A673 (cell line): ENCODE measurements around the gene USE1. TPM values are rescaled to one million over a fixed set of nuclear protein-coding genes. Genes with fewer than 3 reads are reported as not detected.

Experiments
- BruUV-seq: library from RNA; stranded (reverse); fragments of 400-500 nt; replicated peaks from 2 replicates; lab custom pipeline; 2021; lab: Mats Ljungman, UMichigan
- CTCF ChIA-PET: fragments of 300-600 bp; sonication (Branson Sonifier 250); formaldehyde crosslinking; loops from one replicate; lab custom pipeline; 2022; ENCODE audit warnings: antibody characterized with exemption; lab: Charles Lee
- POLR2A ChIA-PET: fragments of 300-600 bp; sonication (Branson Sonifier 250); formaldehyde crosslinking; loops from one replicate; lab custom pipeline; 2022; ENCODE audit warnings: antibody characterized with exemption; ENCODE audit not compliant: low non-redundant PET; lab: Charles Lee
- DNase-seq: peaks from one replicate; pipeline ENCODE4 v3.0.0-alpha.2; 2015; ENCODE audit warnings: low spot score
- H3K27ac ChIP-seq: fragments of 200-600 bp; sonication (generic); 2 replicates; pipeline ENCODE4 v1.5.1; 2016; ENCODE audit warnings: mixed run types, low read depth, mild to moderate bottlenecking, mixed read lengths, antibody characterized with exemption, low read length; ENCODE audit not compliant: poor library complexity, severe bottlenecking
- H3K27me3 ChIP-seq: fragments of 200-600 bp; sonication (generic); replicated peaks from 2 replicates; pipeline ENCODE4 v1.6.1; 2017; ENCODE audit warnings: mixed run types, low read depth, mild to moderate bottlenecking, mixed read lengths, antibody characterized with exemption, low read length; ENCODE audit not compliant: insufficient read depth, poor library complexity
- H3K36me3 ChIP-seq: fragments of 200-600 bp; sonication (generic); 2 replicates; pipeline ENCODE4 v1.6.1; 2016; ENCODE audit warnings: mixed run types, mild to moderate bottlenecking, mixed read lengths, antibody characterized with exemption, low read length; ENCODE audit not compliant: insufficient read depth, poor library complexity, severe bottlenecking
- H3K4me1 ChIP-seq: fragments of 200-600 bp; sonication (generic); 2 replicates; pipeline ENCODE4 v1.6.1; 2017; ENCODE audit warnings: mixed run types, mild to moderate bottlenecking, mixed read lengths, antibody characterized with exemption, low read length; ENCODE audit not compliant: insufficient read depth, poor library complexity, severe bottlenecking
- H3K4me3 ChIP-seq: fragments of 200-600 bp; sonication (generic); 2 replicates; pipeline ENCODE4 v1.5.1; 2016; ENCODE audit warnings: low read depth, mixed run types, mild to moderate bottlenecking, mixed read lengths, low read length; ENCODE audit not compliant: poor library complexity, severe bottlenecking
- H3K9me3 ChIP-seq: fragments of 200-600 bp; sonication (generic); 2 replicates; pipeline ENCODE4 v1.6.1; 2016; ENCODE audit warnings: mixed run types, low read depth, mild to moderate bottlenecking, mixed read lengths, antibody characterized with exemption, low read length; ENCODE audit not compliant: poor library complexity, severe bottlenecking
- CTCF ChIP-seq: fragments of 300-800, 200-600 bp; sonication (generic); conservative IDR thresholded peaks from 2 replicates; pipeline ENCODE4 v1.5.1; 2017; ENCODE audit warnings: low read depth, mild to moderate bottlenecking, antibody characterized with exemption, low read length, moderate library complexity, mixed read lengths
- EZH2 ChIP-seq: fragments of 200-600 bp; sonication (generic); IDR thresholded peaks from 2 replicates; pipeline ENCODE4 v1.6.1; 2017; ENCODE audit warnings: borderline replicate concordance, low read depth, mild to moderate bottlenecking, mixed read lengths, antibody characterized with exemption, low read length; ENCODE audit not compliant: poor library complexity, severe bottlenecking
- intact Hi-C: fragments of 100-400 bp; cut with micrococcal nuclease; formaldehyde crosslinking; loops from one replicate; pipeline ENCODE4 v1.10.0; 2022; ENCODE audit not compliant: unreplicated experiment
- total RNA-seq: library from RNA; stranded (reverse); gene quantifications from 2 replicates; pipeline ENCODE4 v1.2.3, GENCODE V29; 2021

The USE1 gene
- total RNA-seq, 1 experiment from 2014 or later: 32.1 TPM

GRCh38 chr19:17237747-17238706, 22.9 kb downstream of the USE1 start:
- TF ChIP-seq EZH2: no peak
- TF ChIP-seq CTCF: no peak
- no peaks in the 10 kb centered on the region for H3K36me3 ChIP-seq
- intact Hi-C loops: no loop called here
- DNase-seq: no peak
- no peak overlapping the region for H3K27ac ChIP-seq
- BruUV-seq: no TSS peak
- no peak overlapping the region for H3K4me3 ChIP-seq
- H3K4me1 ChIP-seq: peaks cover 19% of the 10 kb centered on the region
- POLR2A ChIA-PET: interaction anchor here (0.6 kb wide), 1 partner anchor 39 kb away, joined by 3 read pairs; no protein-coding TSS in a partner anchor
- H3K27me3 ChIP-seq: no peaks in the 10 kb centered on the region
- no peaks in the 10 kb centered on the region for H3K9me3 ChIP-seq
- CTCF ChIA-PET: no interaction called here

GRCh38 chr19:17240062-17240752, 25.1 kb downstream of the USE1 start:
- Histone ChIP-seq H3K9me3 (no peaks in the 10 kb centered on the region), H3K36me3 (no peaks in the 10 kb centered on the region), H3K27ac (no peak overlapping the region), H3K27me3 (no peaks in the 10 kb centered on the region), H3K4me3 (no peak overlapping the region), H3K4me1 (peaks cover 8% of the 10 kb centered on the region)
- CTCF ChIA-PET: no interaction called here
- intact Hi-C loops: no loop called here
- POLR2A ChIA-PET: no interaction called here
- DNase-seq: no peak
- TF ChIP-seq EZH2 (no peak), CTCF (no peak)
- BruUV-seq: no TSS peak

- DNase-seq: no peak
- Histone ChIP-seq H3K9me3 (no peaks in the 10 kb centered on the region), H3K27me3 (no peaks in the 10 kb centered on the region), H3K4me3 (no peak overlapping the region), H3K36me3 (no peaks in the 10 kb centered on the region), H3K27ac (no peak overlapping the region), H3K4me1 (peaks cover 7% of the 10 kb centered on the region)
- ChIA-PET POLR2A (interaction anchor here (0.6 kb wide), 1 partner anchor 119 kb away, joined by 3 read pairs; no protein-coding TSS in a partner anchor), CTCF (no interaction called here)
- TF ChIP-seq CTCF (no peak), EZH2 (no peak)
- intact Hi-C loops: no loop called here
- BruUV-seq: no TSS peak
Observed at GRCh38 chr19:17240826-17241399, 25.8 kb downstream of the USE1 start.
